ENCODE data around the gene LURAP1L.

The LURAP1L gene

DNA sequence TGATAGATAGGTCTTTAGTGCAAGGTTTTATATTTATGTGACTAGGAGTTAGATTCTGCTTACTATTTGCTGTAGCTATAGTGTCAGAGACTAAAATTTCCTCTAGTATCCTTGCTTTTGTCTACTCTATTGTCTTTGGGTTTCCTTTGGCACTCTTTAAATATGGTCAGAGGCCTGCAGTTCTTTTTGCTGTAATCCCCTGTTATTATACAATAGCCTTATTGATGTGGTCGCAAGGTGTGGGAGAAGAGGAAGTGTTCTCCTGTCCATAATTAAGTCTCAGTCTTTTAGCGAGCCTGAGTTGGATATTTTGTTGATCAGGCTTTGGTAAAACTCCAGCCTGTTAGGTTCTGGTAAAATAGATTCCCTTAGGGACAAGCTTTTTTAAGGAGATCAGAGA is 34.9 kb downstream of the LURAP1L start:
- Histone ChIP-seq H3K36me3 (ENCODE audit: insufficient read depth, low read length) (no peaks in the 10 kb centered on the region), H3K4me3 (ENCODE audit: low read depth, low read length, poor library complexity, severe bottlenecking) (no peak overlapping the region)

GRCh38 chr9:12811935-12812334 is 37.1 kb downstream of the LURAP1L start:
- H3K4me2 ChIP-seq (ENCODE audit: low read length), result no peak overlapping the region
- no peaks in the 10 kb centered on the region for H3K27me3 ChIP-seq (ENCODE audit: insufficient read depth, low read length)
- TF ChIP-seq EZH2 (IDR thresholded peaks at IDR 0.05; ENCODE audit: borderline replicate concordance, low read length), result no peak
- TF ChIP-seq CTCF (IDR thresholded peaks at IDR 0.05; ENCODE audit: low read length), result no peak
- no peaks in the 10 kb centered on the region for H3K9me2 ChIP-seq (ENCODE audit: low read depth, low read length)
- no peaks in the 10 kb centered on the region for H3K9me3 ChIP-seq (ENCODE audit: low read length)
- H3K36me3 ChIP-seq (ENCODE audit: insufficient read depth, low read length), result no peaks in the 10 kb centered on the region
- H3K9ac ChIP-seq (ENCODE audit: low read length), result no peak overlapping the region
- no peak overlapping the region for H2AFZ ChIP-seq (ENCODE audit: low read length)
- H3K79me2 ChIP-seq (ENCODE audit: insufficient read depth, low read length), result no peaks in the 10 kb centered on the region
- H3K27ac ChIP-seq (ENCODE audit: low read depth, low read length, poor library complexity, severe bottlenecking), result no peak overlapping the region
- no peaks in the 10 kb centered on the region for H3K4me1 ChIP-seq (ENCODE audit: insufficient read depth, low read length, severe bottlenecking)
- no peaks in the 10 kb centered on the region for H4K20me1 ChIP-seq (ENCODE audit: insufficient read depth, low read length)
- no peaks in the 10 kb centered on the region for H3F3A ChIP-seq (ENCODE audit: insufficient read depth, low read length)
- no peak overlapping the region for H3K4me3 ChIP-seq (ENCODE audit: low read depth, low read length, poor library complexity, severe bottlenecking)

More for the DNA sequence above, 34.9 kb downstream of the LURAP1L start:
- H3K9ac ChIP-seq (ENCODE audit: low read length), result no peak overlapping the region
- H3K27me3 ChIP-seq (ENCODE audit: insufficient read depth, low read length), result no peaks in the 10 kb centered on the region
- no peaks in the 10 kb centered on the region for H3K4me1 ChIP-seq (ENCODE audit: insufficient read depth, low read length, severe bottlenecking)
- no peak overlapping the region for H3K27ac ChIP-seq (ENCODE audit: low read depth, low read length, poor library complexity, severe bottlenecking)
- H3F3A ChIP-seq (ENCODE audit: insufficient read depth, low read length), result no peaks in the 10 kb centered on the region
- TF ChIP-seq CTCF (IDR thresholded peaks at IDR 0.05; ENCODE audit: low read length) (no peak), EZH2 (IDR thresholded peaks at IDR 0.05; ENCODE audit: borderline replicate concordance, low read length) (no peak)
- no peaks in the 10 kb centered on the region for H3K9me3 ChIP-seq (ENCODE audit: low read length)
- H4K20me1 ChIP-seq (ENCODE audit: insufficient read depth, low read length), result no peaks in the 10 kb centered on the region
- no peak overlapping the region for H3K4me2 ChIP-seq (ENCODE audit: low read length)
- H3K9me2 ChIP-seq (ENCODE audit: low read depth, low read length), result no peaks in the 10 kb centered on the region
- H2AFZ ChIP-seq (ENCODE audit: low read length), result no peak overlapping the region
- H3K79me2 ChIP-seq (ENCODE audit: insufficient read depth, low read length), result no peaks in the 10 kb centered on the region

DNA sequence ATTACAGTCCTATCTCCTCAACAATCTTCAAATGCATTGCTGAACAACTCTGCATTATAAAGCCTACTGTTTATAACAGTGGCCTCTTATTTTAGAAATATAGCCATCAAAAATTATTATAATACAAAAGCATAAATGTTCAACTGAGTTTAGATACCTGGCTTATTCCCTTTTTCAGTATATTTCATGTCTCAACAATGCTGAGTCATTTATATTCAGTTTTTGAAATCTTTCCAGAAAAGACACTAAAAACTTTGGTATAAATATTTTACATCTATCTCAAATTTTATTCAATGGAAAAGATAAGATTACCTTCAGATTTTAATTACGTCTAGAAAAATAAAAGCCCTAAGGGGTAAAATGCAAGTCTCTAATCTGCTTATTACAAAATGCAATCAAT is 37.9 kb downstream of the LURAP1L start:
- H2AFZ ChIP-seq (ENCODE audit: low read length), result no peak overlapping the region
- no peaks in the 10 kb centered on the region for H3K9me3 ChIP-seq (ENCODE audit: low read length)

More for the DNA sequence above, 37.9 kb downstream of the LURAP1L start:
- TF ChIP-seq CTCF (IDR thresholded peaks at IDR 0.05; ENCODE audit: low read length), result no peak
- no peak for TF ChIP-seq EZH2 (IDR thresholded peaks at IDR 0.05; ENCODE audit: borderline replicate concordance, low read length)
- Histone ChIP-seq H3K27ac (ENCODE audit: low read depth, low read length, poor library complexity, severe bottlenecking) (no peak overlapping the region), H3K4me3 (ENCODE audit: low read depth, low read length, poor library complexity, severe bottlenecking) (no peak overlapping the region), H3K27me3 (ENCODE audit: insufficient read depth, low read length) (no peaks in the 10 kb centered on the region), H4K20me1 (ENCODE audit: insufficient read depth, low read length) (no peaks in the 10 kb centered on the region), H3K4me2 (ENCODE audit: low read length) (no peak overlapping the region), H3K9me2 (ENCODE audit: low read depth, low read length) (no peaks in the 10 kb centered on the region), H3K9ac (ENCODE audit: low read length) (no peak overlapping the region), H3K36me3 (ENCODE audit: insufficient read depth, low read length) (no peaks in the 10 kb centered on the region), H3F3A (ENCODE audit: insufficient read depth, low read length) (no peaks in the 10 kb centered on the region), H3K79me2 (ENCODE audit: insufficient read depth, low read length) (no peaks in the 10 kb centered on the region), H3K4me1 (ENCODE audit: insufficient read depth, low read length, severe bottlenecking) (no peaks in the 10 kb centered on the region)

Data from OCI-LY1 (cell line).